ENCODE data around the gene HM13. TPM values are rescaled to one million over a fixed set of nuclear protein-coding genes. Genes with fewer than 3 reads are reported as not detected.

The HM13 gene
- total RNA-seq, 1 experiment from 2014 or later = 183 TPM

GRCh38 chr20:31497838-31498540 is 16.3 kb upstream of the HM13 start:
- no peak for TF ChIP-seq MAX (IDR thresholded peaks at IDR 0.05)
- TF ChIP-seq POLR2AphosphoS5 (IDR thresholded peaks at IDR 0.05; ENCODE audit: low read depth, low read length) = no peak
- TF ChIP-seq EZH2 (IDR thresholded peaks at IDR 0.05) = no peak
- no peak for TF ChIP-seq ZFX (IDR thresholded peaks at IDR 0.05)
- TF ChIP-seq EGR1 (IDR thresholded peaks at IDR 0.05; ENCODE audit: low read depth) = no peak
- no peak for TF ChIP-seq JUND (IDR thresholded peaks at IDR 0.05)
- no peak for TF ChIP-seq RAD21 (IDR thresholded peaks at IDR 0.05; ENCODE audit: low read depth)
- TF ChIP-seq SP1 (IDR thresholded peaks at IDR 0.05; ENCODE audit: low read depth) = no peak
- no peak for TF ChIP-seq ZNF274 (IDR thresholded peaks at IDR 0.05; ENCODE audit: low read depth, low read length)
- TF ChIP-seq POLR2A (IDR thresholded peaks at IDR 0.05; ENCODE audit: borderline replicate concordance, extremely low read depth, insufficient read depth, insufficient read length) = no peak
- TF ChIP-seq ATF3 (IDR thresholded peaks at IDR 0.05) = no peak
- TF ChIP-seq EZH2phosphoT487 (IDR thresholded peaks at IDR 0.05; ENCODE audit: borderline replicate concordance) = no peak
- no peaks in the 10 kb centered on the region for H3K79me2 ChIP-seq (ENCODE audit: insufficient read depth, low read length)
- H3K9me3 ChIP-seq (ENCODE audit: control insufficient read depth in 1 of 2, insufficient read depth in 1 of 2, low read depth in 1 of 2, low read length in 2 of 2) = no peaks in the 10 kb centered on the region
- no peak overlapping the region for H3K4me3 ChIP-seq (replicated peaks in 1 of 2; ENCODE audit: low read depth in 1 of 2, low read length in 2 of 2)
- CTCF ChIA-PET = no interaction called here
- intact Hi-C loops (cut with micrococcal nuclease) = no loop called here
- BruUV-seq (replicated peaks) = no TSS peak
- H3K27ac ChIP-seq (ENCODE audit: low read depth, low read length) = no peak overlapping the region
- RAD21 ChIA-PET (ENCODE audit: low non-redundant PET in 1 of 2, low total read pairs in 2 of 2, uncharacterized antibody in 2 of 2, unreplicated experiment in 2 of 2) = no interaction called here
- H3K4me1 ChIP-seq (ENCODE audit: control insufficient read depth in 1 of 2, insufficient read depth in 2 of 2, low read length in 2 of 2) = 0 out of 4 replicates have a peak, but pooled peaks cover 0 to 6% of the 10 kb centered on the region in 2 experiments
- no peak overlapping the region for H3K4me2 ChIP-seq (ENCODE audit: low read length)
- no peaks in the 10 kb centered on the region for H4K20me1 ChIP-seq (ENCODE audit: insufficient read depth)
- POLR2A ChIA-PET = no interaction called here
- DNase-seq (ENCODE audit: low read depth, low spot score) (peak; percentile 15), ATAC-seq (no peak)
- no peak overlapping the region for H3K9ac ChIP-seq (ENCODE audit: low read length)
- H3K36me3 ChIP-seq (ENCODE audit: control insufficient read depth in 1 of 2, insufficient read depth in 2 of 2, low read length in 2 of 2) = no peaks in the 10 kb centered on the region
- H2AFZ ChIP-seq (ENCODE audit: low read depth, low read length, poor library complexity, severe bottlenecking) = no peak overlapping the region
- H3K27me3 ChIP-seq (ENCODE audit: insufficient read depth, low read length) = no peaks in the 10 kb centered on the region
- no peaks in the 10 kb centered on the region for H3K9me2 ChIP-seq (ENCODE audit: insufficient read depth)

All from HCT116 (cell line).